OCI-LY1 (cell line): ENCODE measurements around the gene PCSK6.

Experiments
- EZH2 ChIP-seq: fragments of 200-600 bp; sonication (generic), shearing (Covaris generic); IDR thresholded peaks from 2 replicates; pipeline ENCODE4 v1.8.0; 2017; ENCODE audit warnings: borderline replicate concordance, mixed run types, mild to moderate bottlenecking, antibody characterized with exemption, low read length, moderate library complexity, mixed read lengths
- TF ChIP-seq, protein P1 (sequence below): fragments of 200-600 bp; sonication (generic), shearing (Covaris generic); IDR thresholded peaks from 2 replicates; pipeline ENCODE4 v1.5.1; 2017; ENCODE audit warnings: mild to moderate bottlenecking, antibody characterized with exemption, low read length, moderate library complexity, mixed read lengths

DNA sequence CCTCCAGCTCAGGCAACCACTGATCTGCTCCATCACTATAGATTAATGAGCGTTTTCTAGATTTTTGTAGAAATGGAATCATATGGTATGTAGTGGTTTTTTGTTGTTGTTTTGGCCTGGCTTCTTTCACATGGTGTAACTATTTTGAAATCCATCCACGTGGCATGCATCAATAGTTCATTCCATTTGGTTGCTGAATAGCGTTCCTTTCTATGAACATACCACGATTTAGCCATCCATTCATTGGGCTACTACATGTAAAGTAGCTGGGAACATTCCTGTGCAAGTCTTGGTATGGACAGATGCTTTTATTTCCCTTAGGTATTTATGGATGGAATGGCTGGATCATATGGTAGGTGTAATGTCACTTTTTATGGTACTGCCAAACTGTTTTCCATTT, 227.0 kb downstream of the PCSK6 start:
- TF ChIP-seq, protein P1, sequence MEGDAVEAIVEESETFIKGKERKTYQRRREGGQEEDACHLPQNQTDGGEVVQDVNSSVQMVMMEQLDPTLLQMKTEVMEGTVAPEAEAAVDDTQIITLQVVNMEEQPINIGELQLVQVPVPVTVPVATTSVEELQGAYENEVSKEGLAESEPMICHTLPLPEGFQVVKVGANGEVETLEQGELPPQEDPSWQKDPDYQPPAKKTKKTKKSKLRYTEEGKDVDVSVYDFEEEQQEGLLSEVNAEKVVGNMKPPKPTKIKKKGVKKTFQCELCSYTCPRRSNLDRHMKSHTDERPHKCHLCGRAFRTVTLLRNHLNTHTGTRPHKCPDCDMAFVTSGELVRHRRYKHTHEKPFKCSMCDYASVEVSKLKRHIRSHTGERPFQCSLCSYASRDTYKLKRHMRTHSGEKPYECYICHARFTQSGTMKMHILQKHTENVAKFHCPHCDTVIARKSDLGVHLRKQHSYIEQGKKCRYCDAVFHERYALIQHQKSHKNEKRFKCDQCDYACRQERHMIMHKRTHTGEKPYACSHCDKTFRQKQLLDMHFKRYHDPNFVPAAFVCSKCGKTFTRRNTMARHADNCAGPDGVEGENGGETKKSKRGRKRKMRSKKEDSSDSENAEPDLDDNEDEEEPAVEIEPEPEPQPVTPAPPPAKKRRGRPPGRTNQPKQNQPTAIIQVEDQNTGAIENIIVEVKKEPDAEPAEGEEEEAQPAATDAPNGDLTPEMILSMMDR: no peak
- no peak for TF ChIP-seq EZH2
